Tibial nerve (tissue), 4 donors: ENCODE results near the gene DBNDD1. TPM values are rescaled to one million over a fixed set of nuclear protein-coding genes. Genes with fewer than 3 reads are reported as not detected.
A peak's percentile ranks its signal among the peaks of the same experiment; 100 is the strongest.
"Not testable (repeated sequence)": the region's sequence is repeated elsewhere in the genome, so short reads cannot be mapped to it uniquely, and the experiment has no call there.

Experiments used
- DNase-seq, 2 donors: peaks; one replicate each; pipeline ENCODE4 v3.0.0-alpha.2; 2019; ENCODE audit warnings: low spot score in 2 of 2
- H3K27ac ChIP-seq, 4 donors: fragments of 200-600 bp; sonication (generic) in 3 of 4; one replicate each; pipeline ENCODE4 v1.5.1; 2017 to 2019; ENCODE audit warnings: mild to moderate bottlenecking in 1 of 4
- H3K27me3 ChIP-seq, 2 donors: fragments of 200-600 bp; sonication (generic) in 1 of 2; one replicate each; pipeline versions ENCODE4 v1.5.1 to v1.6.0; 2017 to 2019
- H3K36me3 ChIP-seq, 3 donors: fragments of 200-600 bp; sonication (generic); one replicate each; pipeline ENCODE4 v1.5.1; 2018 to 2019
- H3K4me1 ChIP-seq, 4 donors: fragments of 200-600 bp; sonication (generic) in 3 of 4; one replicate each; pipeline ENCODE4 v1.5.1; 2017 to 2019
- H3K4me3 ChIP-seq, 4 donors: fragments of 200-600 bp; sonication (generic) in 3 of 4; one replicate each; pipeline ENCODE4 v1.5.1; 2017 to 2019; ENCODE audit warnings: mild to moderate bottlenecking in 1 of 4, moderate library complexity in 1 of 4
- H3K9me3 ChIP-seq, 4 donors: fragments of 200-600 bp; sonication (generic) in 3 of 4; one replicate each; pipeline ENCODE4 v1.5.1; 2017 to 2019
- EP300 ChIP-seq, 2 donors: sonication (generic); formaldehyde crosslinking; IDR thresholded peaks; one replicate each; pipeline ENCODE4 v1.6.1; 2017; ENCODE audit warnings: antibody characterized with exemption in 2 of 2, mild to moderate bottlenecking in 1 of 2
- POLR2A ChIP-seq, 2 donors: fragments of 450-650 bp; IDR thresholded peaks; one replicate each; pipeline ENCODE4 v1.6.1; 2017; ENCODE audit warnings: antibody characterized with exemption in 2 of 2, mild to moderate bottlenecking in 2 of 2, moderate library complexity in 2 of 2
- WGBS, 2 donors: methylation state at CpG; one replicate each; pipeline ENCODE4 v1.1.5; 2018; 5-methylcytosine and 5-hydroxymethylcytosine counted together
- total RNA-seq, 4 donors: library from RNA; depleted of rRNA; stranded (reverse); fragments of >200 nt; gene quantifications; one replicate each; pipeline ENCODE4 v1.1.0, GENCODE V29; 2016
- TF ChIP-seq, protein P1 (sequence below), 5 experiments: fragments of 200-600 bp in 3 of 5; fragments of 450-650 bp in 2 of 5; sonication (generic) in 3 of 5; IDR thresholded peaks; one replicate each; pipeline ENCODE4 v1.5.1; 2016 to 2019; ENCODE audit warnings: antibody characterized with exemption in 5 of 5, mild to moderate bottlenecking in 3 of 5, moderate library complexity in 2 of 5

The DBNDD1 gene, protein sequence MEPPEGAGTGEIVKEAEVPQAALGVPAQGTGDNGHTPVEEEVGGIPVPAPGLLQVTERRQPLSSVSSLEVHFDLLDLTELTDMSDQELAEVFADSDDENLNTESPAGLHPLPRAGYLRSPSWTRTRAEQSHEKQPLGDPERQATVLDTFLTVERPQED
- total RNA-seq = 1 to 10 TPM in 3 of 4 donors, under 1 TPM in 1; 0.42 to 2.6 (median 1.3) TPM

DNA sequence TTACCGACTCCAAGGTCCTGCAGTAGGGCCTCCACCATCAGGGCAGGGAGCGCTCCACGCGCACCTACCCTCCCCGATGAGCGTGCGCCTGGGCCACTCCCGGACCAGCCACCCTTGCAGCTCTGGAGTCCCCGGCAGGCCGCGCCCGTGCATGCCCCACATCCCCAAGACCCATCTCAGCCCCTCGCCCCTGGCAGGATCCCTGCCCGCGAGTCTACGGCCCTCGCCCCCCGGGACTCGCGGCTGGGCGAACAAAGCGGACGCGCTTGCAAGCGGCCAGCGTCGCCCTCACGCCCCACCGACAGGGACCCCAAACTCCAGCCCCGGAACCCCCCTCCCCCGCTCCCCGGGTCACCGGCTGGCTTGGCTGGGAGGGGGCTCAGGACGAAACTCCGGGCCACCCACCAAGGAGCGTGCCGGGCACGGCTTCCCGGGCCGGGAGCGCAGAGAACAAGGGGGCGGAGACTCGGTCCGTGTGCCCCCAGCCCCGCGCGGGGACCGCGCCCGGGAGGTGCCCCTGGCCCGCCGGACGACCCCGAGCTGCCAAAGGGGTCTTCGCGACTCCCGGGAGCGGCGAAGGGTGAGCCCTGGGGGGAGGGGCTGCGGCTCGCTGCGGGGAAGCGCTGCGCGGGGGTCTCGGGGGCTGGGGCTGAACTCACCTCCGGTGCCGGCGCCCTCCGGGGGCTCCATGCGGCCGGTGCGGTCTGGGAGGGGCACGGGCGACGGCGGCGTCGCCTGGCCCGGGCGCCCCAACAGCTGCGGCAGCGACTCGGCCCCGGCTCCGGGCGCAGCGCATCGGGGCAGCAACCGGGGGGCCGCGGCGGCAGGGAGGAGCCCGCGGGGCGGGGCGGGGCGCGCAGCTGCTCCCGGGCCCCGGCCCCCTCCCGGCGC lies at the start of gene DBNDD1:
Gene DBNDD1, minus strand, starts transcription at position 805 of the 891 bp plus-strand sequence. Its CDS starts 115 bp downstream, at position 690.
- no peaks in the 10 kb centered on the region for H3K9me3 ChIP-seq
- TF ChIP-seq, protein P1, sequence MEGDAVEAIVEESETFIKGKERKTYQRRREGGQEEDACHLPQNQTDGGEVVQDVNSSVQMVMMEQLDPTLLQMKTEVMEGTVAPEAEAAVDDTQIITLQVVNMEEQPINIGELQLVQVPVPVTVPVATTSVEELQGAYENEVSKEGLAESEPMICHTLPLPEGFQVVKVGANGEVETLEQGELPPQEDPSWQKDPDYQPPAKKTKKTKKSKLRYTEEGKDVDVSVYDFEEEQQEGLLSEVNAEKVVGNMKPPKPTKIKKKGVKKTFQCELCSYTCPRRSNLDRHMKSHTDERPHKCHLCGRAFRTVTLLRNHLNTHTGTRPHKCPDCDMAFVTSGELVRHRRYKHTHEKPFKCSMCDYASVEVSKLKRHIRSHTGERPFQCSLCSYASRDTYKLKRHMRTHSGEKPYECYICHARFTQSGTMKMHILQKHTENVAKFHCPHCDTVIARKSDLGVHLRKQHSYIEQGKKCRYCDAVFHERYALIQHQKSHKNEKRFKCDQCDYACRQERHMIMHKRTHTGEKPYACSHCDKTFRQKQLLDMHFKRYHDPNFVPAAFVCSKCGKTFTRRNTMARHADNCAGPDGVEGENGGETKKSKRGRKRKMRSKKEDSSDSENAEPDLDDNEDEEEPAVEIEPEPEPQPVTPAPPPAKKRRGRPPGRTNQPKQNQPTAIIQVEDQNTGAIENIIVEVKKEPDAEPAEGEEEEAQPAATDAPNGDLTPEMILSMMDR (IDR thresholded peaks at IDR 0.05) = no peak
- peak within 1 kb of the TSS; percentile 45 to 68 (median 54) for H3K4me3 ChIP-seq
- peak within 1 kb of the TSS in 3 of 4 donors; percentile 37 to 73 (median 37) for H3K27ac ChIP-seq
- no peak for DNase-seq
- H3K36me3 ChIP-seq = no peaks in the 10 kb centered on the region
- 2 to 7% methylated on average over 15 to 45 of the region's 103 CpGs for WGBS, 2 donors
- H3K27me3 ChIP-seq = no peaks in the 10 kb centered on the region
- H3K4me1 ChIP-seq = peaks cover 0 to 49% (median 16%) of the 10 kb centered on the region in 4 donors

DNA sequence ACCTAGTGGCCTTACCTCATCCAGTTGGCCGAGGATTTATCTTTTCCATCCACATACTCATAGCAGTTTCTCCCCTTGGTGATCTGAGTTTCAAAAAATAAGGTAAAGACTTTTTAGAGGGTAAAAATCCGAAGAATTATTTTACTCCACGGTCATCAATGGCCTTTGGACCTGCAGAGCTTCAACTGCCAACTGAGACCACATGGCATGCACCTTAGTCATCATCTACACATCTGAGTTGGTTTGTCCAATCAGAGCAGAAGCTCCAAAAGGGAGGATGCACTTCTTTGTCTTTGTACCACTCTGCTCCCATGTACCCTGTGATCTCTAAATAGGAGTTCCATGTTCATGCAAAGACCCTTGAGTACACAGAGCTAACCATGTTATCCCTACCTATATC lies 42.2 kb upstream of the DBNDD1 start:
- 58 to 62% methylated on average over 3 of the region's 3 CpGs for WGBS, 2 donors
- H3K4me3 ChIP-seq = no peak overlapping the region
- no peak overlapping the region for H3K27ac ChIP-seq
- no peak for TF ChIP-seq EP300 (IDR thresholded peaks at IDR 0.05)
- no peak for TF ChIP-seq POLR2A (IDR thresholded peaks at IDR 0.05)
- TF ChIP-seq, protein P1 (IDR thresholded peaks at IDR 0.05) = no peak
- no peak for DNase-seq
- H3K4me1 ChIP-seq = no peaks in the 10 kb centered on the region
- H3K27me3 ChIP-seq = no peaks in the 10 kb centered on the region
- H3K36me3 ChIP-seq = no peaks in the 10 kb centered on the region
- no peaks in the 10 kb centered on the region for H3K9me3 ChIP-seq

DNA sequence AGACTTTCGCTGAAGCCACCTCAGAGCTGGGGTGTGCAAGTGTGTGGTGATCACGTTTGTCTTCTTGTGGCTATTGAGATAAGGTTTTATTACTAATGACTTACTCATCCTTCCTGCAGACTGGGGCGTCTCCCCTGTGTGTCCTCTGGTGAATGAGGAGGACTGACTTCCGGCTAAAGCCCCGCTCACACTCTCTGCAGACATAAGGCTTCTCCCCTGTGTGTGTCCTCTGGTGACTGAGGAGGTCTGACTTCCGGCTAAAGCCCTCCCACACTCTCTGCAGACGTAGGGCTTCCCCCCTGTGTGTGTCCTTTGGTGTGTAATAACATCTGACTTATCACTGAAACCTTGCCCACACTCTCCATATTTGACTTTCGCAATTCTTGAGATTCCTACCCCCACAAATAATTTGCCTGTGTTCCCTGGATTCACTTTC lies 38.5 kb upstream of the DBNDD1 start:
- H3K4me1 ChIP-seq = no peaks in the 10 kb centered on the region
- DNase-seq = no peak
- 44 to 58% methylated on average over 7 to 8 of the region's 8 CpGs for WGBS, 2 donors
- peaks cover 0 to 16% (median 2%) of the 10 kb centered on the region in 4 donors for H3K9me3 ChIP-seq
- no peaks in the 10 kb centered on the region for H3K36me3 ChIP-seq
- H3K4me3 ChIP-seq = no peak overlapping the region
- no peaks in the 10 kb centered on the region for H3K27me3 ChIP-seq
- no peak overlapping the region for H3K27ac ChIP-seq
- no peak for TF ChIP-seq POLR2A (IDR thresholded peaks at IDR 0.05)
- TF ChIP-seq, protein P1 (IDR thresholded peaks at IDR 0.05) = no peak
- no peak for TF ChIP-seq EP300 (IDR thresholded peaks at IDR 0.05)

DNA sequence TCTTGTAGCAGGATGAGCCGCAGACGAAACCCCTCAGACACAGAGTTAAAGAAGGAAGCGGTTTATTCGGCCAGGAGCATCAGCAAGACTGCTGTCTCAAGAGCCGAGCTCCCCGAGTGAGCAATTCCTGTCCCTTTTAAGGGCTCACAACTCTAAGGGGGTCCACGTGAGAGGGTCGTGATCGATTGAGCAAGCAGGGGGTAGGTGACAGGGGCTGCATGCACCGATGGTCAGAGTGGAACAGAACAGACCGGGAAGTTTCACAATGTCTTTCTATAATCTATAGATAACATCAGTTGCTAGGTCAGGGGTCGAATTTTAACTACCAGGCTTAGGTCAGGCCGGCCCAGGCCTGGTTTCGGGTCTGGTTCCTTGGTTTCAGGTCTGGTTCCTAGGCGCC lies 37.3 kb upstream of the DBNDD1 start:
- H3K27ac ChIP-seq, H3K4me3 ChIP-seq, H3K4me1 ChIP-seq, H3K36me3 ChIP-seq, DNase-seq, H3K27me3 ChIP-seq: not testable (repeated sequence)
- peaks cover 0 to 16% (median 2%) of the 10 kb centered on the region in 4 donors for H3K9me3 ChIP-seq
- 84 to 85% methylated on average over 15 of the region's 15 CpGs for WGBS, 2 donors

DNA sequence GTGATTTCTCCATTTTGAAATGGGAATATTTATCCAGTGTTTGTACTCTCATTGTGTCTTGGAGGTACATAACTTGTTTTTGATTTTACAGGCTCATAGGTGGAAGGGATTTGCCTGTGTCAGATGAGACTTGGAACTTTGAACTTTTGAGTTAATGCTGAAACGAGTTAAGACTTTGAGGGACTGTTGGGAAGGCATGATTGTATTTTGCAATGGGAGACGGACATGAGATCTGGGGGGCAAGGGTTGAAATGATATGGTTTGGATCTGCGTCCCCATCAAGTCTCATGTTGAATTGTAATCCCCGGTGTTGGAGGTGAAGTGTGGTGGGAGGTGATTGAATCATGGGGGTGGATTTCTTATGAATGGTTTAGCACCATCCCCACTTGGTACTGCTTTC lies 36.1 kb upstream of the DBNDD1 start:
- Histone ChIP-seq H3K9me3 (peaks cover 0 to 16% (median 2%) of the 10 kb centered on the region in 4 donors), H3K4me1 (no peaks in the 10 kb centered on the region), H3K36me3 (no peaks in the 10 kb centered on the region), H3K27me3 (no peaks in the 10 kb centered on the region), H3K27ac (no peak overlapping the region), H3K4me3 (no peak overlapping the region)
- DNase-seq = no peak
- 80 to 81% methylated on average over 4 of the region's 4 CpGs for WGBS, 2 donors
- TF ChIP-seq EP300 (IDR thresholded peaks at IDR 0.05) = no peak
- TF ChIP-seq, protein P1 (IDR thresholded peaks at IDR 0.05) = no peak
- TF ChIP-seq POLR2A (IDR thresholded peaks at IDR 0.05) = no peak
